Endodermal cell (in vitro differentiated cells): ENCODE results near the gene DGKZ. TPM values are rescaled to one million over a fixed set of nuclear protein-coding genes. Genes with fewer than 3 reads are reported as not detected.

Experiments used
- DNase-seq: peaks from one replicate; pipeline ENCODE4 v3.0.0-alpha.2; 2017
- H3K27ac ChIP-seq: 2 replicates; pipeline ENCODE4 v1.5.1; 2013; ENCODE audit warnings: mild to moderate bottlenecking, low read depth, low read length, moderate library complexity
- H3K27me3 ChIP-seq: 2 replicates; pipeline ENCODE4 v1.6.1; 2013; ENCODE audit warnings: mild to moderate bottlenecking, low read length, moderate library complexity; ENCODE audit not compliant: insufficient read depth, control insufficient read depth, poor library complexity, severe bottlenecking
- H3K36me3 ChIP-seq: 2 replicates; pipeline ENCODE4 v1.7.0; 2013; ENCODE audit warnings: mild to moderate bottlenecking, low read length, moderate library complexity; ENCODE audit not compliant: control insufficient read depth, insufficient read depth
- H3K4me1 ChIP-seq: one replicate; pipeline ENCODE4 v1.7.0; 2013; ENCODE audit warnings: low read length; ENCODE audit not compliant: control insufficient read depth, insufficient read depth
- H3K4me3 ChIP-seq: 2 replicates; pipeline ENCODE4 v1.5.1; 2013; ENCODE audit warnings: mild to moderate bottlenecking, low read length, moderate library complexity
- H3K9ac ChIP-seq: 2 replicates; pipeline ENCODE4 v1.6.1; 2013; ENCODE audit warnings: mild to moderate bottlenecking, low read length, moderate library complexity; ENCODE audit not compliant: poor library complexity, severe bottlenecking; ENCODE audit errors: extremely low read depth
- H3K9me3 ChIP-seq: 2 replicates; pipeline ENCODE4 v1.6.1; 2013; ENCODE audit warnings: mild to moderate bottlenecking, low read length, moderate library complexity; ENCODE audit not compliant: control insufficient read depth
- H3K27ac Mint-ChIP-seq: 2 replicates; pipeline ENCODE4 v1.8.0; 2020; ENCODE audit warnings: mixed read lengths
- H3K27me3 Mint-ChIP-seq: 2 replicates; pipeline ENCODE4 v1.8.0; 2021; ENCODE audit warnings: mild to moderate bottlenecking, mixed read lengths; ENCODE audit not compliant: insufficient read depth
- H3K36me3 Mint-ChIP-seq: 2 replicates; pipeline ENCODE4 v1.8.0; 2020; ENCODE audit warnings: low read depth, mixed read lengths
- H3K4me1 Mint-ChIP-seq: 2 replicates; pipeline ENCODE4 v1.8.0; 2020; ENCODE audit warnings: mixed read lengths
- H3K4me3 Mint-ChIP-seq: 2 replicates; pipeline ENCODE4 v1.8.0; 2020; ENCODE audit warnings: mild to moderate bottlenecking, moderate library complexity, mixed read lengths
- H3K9me3 Mint-ChIP-seq: 2 replicates; pipeline ENCODE4 v1.8.0; 2020; ENCODE audit warnings: mild to moderate bottlenecking, mixed read lengths
- WGBS, 2 experiments: methylation state at CpG; one replicate each; pipeline versions ENCODE4 v1.1.5 to v1.1.7; 2013; ENCODE audit warnings: missing lambda C conversion rate in 2 of 2, mixed read lengths in 1 of 2; ENCODE audit not compliant: insufficient coverage in 1 of 2, insufficient read length in 1 of 2; 5-methylcytosine and 5-hydroxymethylcytosine counted together
- total RNA-seq, 2 donors: library from RNA; stranded (reverse); fragmentation: NEBNext Ultra II Directional in 1 of 2; extraction: Animal tissue kit (Norgen Biotek cat#: 25700) in 1 of 2; gene quantifications; 2 replicates in 1 of 2; 3 replicates in 1 of 2; pipeline ENCODE4 v1.2.1, GENCODE V29; 2021
- TF ChIP-seq, protein P1 (sequence below): fragments of 200-600 bp; sonication (generic); conservative IDR thresholded peaks from 2 replicates; pipeline ENCODE4 v1.5.0; 2021; ENCODE audit warnings: antibody characterized with exemption, mild to moderate bottlenecking

DGKZ gene
- total RNA-seq, 2 donors from 2014 or later, result 49.6 to 57.3 TPM

GRCh38 chr11:46338636-46338987, 8.7 kb upstream of the DGKZ start:
- H3K4me3 Mint-ChIP-seq, result peak overlapping the region; percentile 51
- Histone ChIP-seq H3K27ac (peak overlapping the region; percentile 15), H3K4me3 (peak overlapping the region; percentile 69), H3K9ac (no peak overlapping the region), H3K9me3 (no peaks in the 10 kb centered on the region), H3K27me3 (peaks cover 32% of the 10 kb centered on the region), H3K4me1 (peaks cover 14% of the 10 kb centered on the region), H3K36me3 (no peaks in the 10 kb centered on the region)
- no peaks in the 10 kb centered on the region for H3K9me3 Mint-ChIP-seq
- 32 to 46% methylated on average over 7 to 9 of the region's 9 CpGs for WGBS, 2 experiments
- no peak for DNase-seq
- H3K4me1 Mint-ChIP-seq, result peaks cover 41% of the 10 kb centered on the region
- TF ChIP-seq, protein P1, sequence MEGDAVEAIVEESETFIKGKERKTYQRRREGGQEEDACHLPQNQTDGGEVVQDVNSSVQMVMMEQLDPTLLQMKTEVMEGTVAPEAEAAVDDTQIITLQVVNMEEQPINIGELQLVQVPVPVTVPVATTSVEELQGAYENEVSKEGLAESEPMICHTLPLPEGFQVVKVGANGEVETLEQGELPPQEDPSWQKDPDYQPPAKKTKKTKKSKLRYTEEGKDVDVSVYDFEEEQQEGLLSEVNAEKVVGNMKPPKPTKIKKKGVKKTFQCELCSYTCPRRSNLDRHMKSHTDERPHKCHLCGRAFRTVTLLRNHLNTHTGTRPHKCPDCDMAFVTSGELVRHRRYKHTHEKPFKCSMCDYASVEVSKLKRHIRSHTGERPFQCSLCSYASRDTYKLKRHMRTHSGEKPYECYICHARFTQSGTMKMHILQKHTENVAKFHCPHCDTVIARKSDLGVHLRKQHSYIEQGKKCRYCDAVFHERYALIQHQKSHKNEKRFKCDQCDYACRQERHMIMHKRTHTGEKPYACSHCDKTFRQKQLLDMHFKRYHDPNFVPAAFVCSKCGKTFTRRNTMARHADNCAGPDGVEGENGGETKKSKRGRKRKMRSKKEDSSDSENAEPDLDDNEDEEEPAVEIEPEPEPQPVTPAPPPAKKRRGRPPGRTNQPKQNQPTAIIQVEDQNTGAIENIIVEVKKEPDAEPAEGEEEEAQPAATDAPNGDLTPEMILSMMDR, result no peak
- H3K27ac Mint-ChIP-seq, result peak overlapping the region; percentile 84
- H3K36me3 Mint-ChIP-seq, result no peaks in the 10 kb centered on the region
- peaks cover 59% of the 10 kb centered on the region for H3K27me3 Mint-ChIP-seq

- 15 to 24% methylated on average over 5 to 16 of the region's 16 CpGs for WGBS, 2 experiments
- no peaks in the 10 kb centered on the region for H3K9me3 Mint-ChIP-seq
- H3K36me3 ChIP-seq, result no peaks in the 10 kb centered on the region
- H3K36me3 Mint-ChIP-seq, result no peaks in the 10 kb centered on the region
- H3K27ac Mint-ChIP-seq, result peak overlapping the region; percentile 84
- H3K27me3 ChIP-seq, result peaks cover 27% of the 10 kb centered on the region
- no peaks in the 10 kb centered on the region for H3K9me3 ChIP-seq
- TF ChIP-seq, protein P1, result no peak
- H3K27ac ChIP-seq, result peak overlapping the region; percentile 15
- peak overlapping the region; percentile 69 for H3K4me3 ChIP-seq
- DNase-seq, result peak; percentile 91
- peaks cover 43% of the 10 kb centered on the region for H3K4me1 Mint-ChIP-seq
- peaks cover 54% of the 10 kb centered on the region for H3K27me3 Mint-ChIP-seq
- peaks cover 14% of the 10 kb centered on the region for H3K4me1 ChIP-seq
- H3K9ac ChIP-seq, result peak overlapping the region; percentile 8
- H3K4me3 Mint-ChIP-seq, result peak overlapping the region; percentile 51
These were observed 8.1 kb upstream of the DGKZ start for GRCh38 chr11:46338988-46339666.

DNA sequence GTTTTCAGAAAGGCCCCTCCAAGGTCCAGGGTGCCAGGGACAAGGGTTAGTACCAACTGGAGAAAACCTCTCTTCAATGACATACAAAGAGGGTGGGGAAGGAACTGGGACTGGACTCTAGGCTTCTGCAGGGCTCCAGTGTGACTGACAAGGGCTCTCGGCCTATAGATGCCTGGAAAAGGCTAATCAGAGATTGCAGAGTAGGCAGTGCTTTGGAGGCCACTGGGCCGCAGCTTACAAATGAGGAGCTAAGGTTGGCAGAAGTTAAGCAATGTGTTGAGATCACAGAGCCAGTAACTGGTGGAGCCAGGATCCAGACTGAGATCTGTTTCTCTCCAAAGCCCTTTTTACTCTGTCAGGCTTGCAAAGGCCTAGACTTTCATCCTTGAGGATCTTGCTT, 7.4 kb upstream of the DGKZ start:
- TF ChIP-seq, protein P1, result no peak
- H3K9ac ChIP-seq, result no peak overlapping the region
- H3K4me3 ChIP-seq, result no peak overlapping the region
- no peaks in the 10 kb centered on the region for H3K36me3 ChIP-seq
- H3K4me1 Mint-ChIP-seq, result peaks cover 44% of the 10 kb centered on the region
- H3K4me1 ChIP-seq, result peaks cover 14% of the 10 kb centered on the region
- peak; percentile 71 for DNase-seq
- WGBS, 2 experiments, result 83 to 100% methylated on average over 1 to 2 of the region's 2 CpGs
- H3K36me3 Mint-ChIP-seq, result no peaks in the 10 kb centered on the region
- H3K27me3 Mint-ChIP-seq, result peaks cover 49% of the 10 kb centered on the region
- no peak overlapping the region for H3K4me3 Mint-ChIP-seq
- no peaks in the 10 kb centered on the region for H3K9me3 ChIP-seq
- peak overlapping the region; percentile 84 for H3K27ac Mint-ChIP-seq
- peaks cover 20% of the 10 kb centered on the region for H3K27me3 ChIP-seq
- H3K9me3 Mint-ChIP-seq, result no peaks in the 10 kb centered on the region
- H3K27ac ChIP-seq, result no peak overlapping the region
